ENCODE measurements around the gene AHDC1. TPM values are rescaled to one million over a fixed set of nuclear protein-coding genes. Genes with fewer than 3 reads are reported as not detected.
"Not testable (repeated sequence)": the region's sequence is repeated elsewhere in the genome, so short reads cannot be mapped to it uniquely, and the experiment has no call there.

The AHDC1 gene
- total RNA-seq, 1 donor from 2014 or later: 40.1 TPM

- intact Hi-C loops (cut with micrococcal nuclease): no loop called here
- no peaks in the 10 kb centered on the region for H3K9me3 ChIP-seq (replicated peaks)
Measured at GRCh38 chr1:27643600-27644368, 39.8 kb upstream of the AHDC1 start.

GRCh38 chr1:27640514-27640913, 36.6 kb upstream of the AHDC1 start:
- H3K4me1 ChIP-seq: peaks cover 15% of the 10 kb centered on the region
- H3K27me3 ChIP-seq (ENCODE audit: low read depth); H3K36me3 ChIP-seq; H3K4me3 ChIP-seq; H3K9me3 ChIP-seq (replicated peaks); H3K27ac ChIP-seq (replicated peaks); DNase-seq; intact Hi-C loops (cut with micrococcal nuclease): not testable (repeated sequence)

More at GRCh38 chr1:27643600-27644368, 39.8 kb upstream of the AHDC1 start:
- Histone ChIP-seq H3K4me1 (peaks cover 31% of the 10 kb centered on the region), H3K36me3 (no peaks in the 10 kb centered on the region), H3K4me3 (no peak overlapping the region), H3K27ac (replicated peaks) (no peak overlapping the region), H3K27me3 (ENCODE audit: low read depth) (no peaks in the 10 kb centered on the region)
- DNase-seq: peak; percentile 48
- peak; percentile 88 for TF ChIP-seq CTCF (IDR thresholded peaks at IDR 0.05; ENCODE audit: borderline replicate concordance)

GRCh38 chr1:27638805-27639204, 34.9 kb upstream of the AHDC1 start:
- Histone ChIP-seq H3K4me1 (peaks cover 26% of the 10 kb centered on the region), H3K9me3 (replicated peaks) (no peaks in the 10 kb centered on the region), H3K36me3 (no peaks in the 10 kb centered on the region), H3K4me3 (no peak overlapping the region), H3K27me3 (ENCODE audit: low read depth) (no peaks in the 10 kb centered on the region), H3K27ac (replicated peaks) (peak overlapping the region; percentile 1)
- DNase-seq: no peak
- intact Hi-C loops (cut with micrococcal nuclease): no loop called here
- no peak for TF ChIP-seq CTCF (IDR thresholded peaks at IDR 0.05; ENCODE audit: borderline replicate concordance)

GRCh38 chr1:27638047-27638734, 34.2 kb upstream of the AHDC1 start:
- intact Hi-C loops (cut with micrococcal nuclease): no loop called here
- no peak for TF ChIP-seq CTCF (IDR thresholded peaks at IDR 0.05; ENCODE audit: borderline replicate concordance)
- H3K9me3 ChIP-seq (replicated peaks): no peaks in the 10 kb centered on the region
- DNase-seq: no peak
- peaks cover 29% of the 10 kb centered on the region for H3K4me1 ChIP-seq
- peak overlapping the region; percentile 1 for H3K27ac ChIP-seq (replicated peaks)
- no peaks in the 10 kb centered on the region for H3K36me3 ChIP-seq
- H3K4me3 ChIP-seq: no peak overlapping the region
- H3K27me3 ChIP-seq (ENCODE audit: low read depth): no peaks in the 10 kb centered on the region

GRCh38 chr1:27635396-27636142, 31.6 kb upstream of the AHDC1 start:
- Histone ChIP-seq H3K4me3 (peak overlapping the region; percentile 70), H3K36me3 (no peaks in the 10 kb centered on the region), H3K9me3 (replicated peaks) (no peaks in the 10 kb centered on the region), H3K27me3 (ENCODE audit: low read depth) (no peaks in the 10 kb centered on the region), H3K27ac (replicated peaks) (peak overlapping the region; percentile 92), H3K4me1 (peaks cover 55% of the 10 kb centered on the region)
- intact Hi-C loops (cut with micrococcal nuclease): no loop called here
- no peak for TF ChIP-seq CTCF (IDR thresholded peaks at IDR 0.05; ENCODE audit: borderline replicate concordance)
- DNase-seq: no peak

All from left ventricle myocardium inferior (tissue), 1 donor.